Neural progenitor cell (in vitro differentiated cells): ENCODE measurements around the gene PTPRC. TPM values are rescaled to one million over a fixed set of nuclear protein-coding genes. Genes with fewer than 3 reads are reported as not detected.

Experiments used
- DNase-seq: peaks from one replicate; pipeline ENCODE4 v3.0.0-alpha.2; 2016; ENCODE audit warnings: low spot score
- H2AFZ ChIP-seq: fragments of 200-600 bp; sonication (generic); replicated peaks from 2 replicates; pipeline ENCODE4 v1.6.1; 2016; ENCODE audit warnings: antibody characterized with exemption
- H3F3A ChIP-seq: fragments of 200-600 bp; sonication (generic); 2 replicates; pipeline ENCODE4 v1.6.1; 2016; ENCODE audit warnings: antibody characterized with exemption, low read depth
- H3K27ac ChIP-seq: fragments of 200-600 bp; sonication (generic); 2 replicates; pipeline ENCODE4 v1.5.1; 2016; ENCODE audit warnings: mild to moderate bottlenecking
- H3K27me3 ChIP-seq: fragments of 200-600 bp; sonication (generic); 2 replicates; pipeline ENCODE4 v1.6.1; 2016; ENCODE audit warnings: mild to moderate bottlenecking, moderate library complexity
- H3K36me3 ChIP-seq: fragments of 200-600 bp; sonication (generic); 2 replicates; pipeline ENCODE4 v1.5.1; 2016
- H3K4me1 ChIP-seq: fragments of 200-600 bp; sonication (generic); 2 replicates; pipeline ENCODE4 v1.6.1; 2016; ENCODE audit warnings: mixed run types
- H3K4me2 ChIP-seq: fragments of 200-600 bp; sonication (generic); 2 replicates; pipeline ENCODE4 v1.6.1; 2016
- H3K4me3 ChIP-seq: fragments of 200-600 bp; sonication (generic); 2 replicates; pipeline ENCODE4 v1.5.1; 2016
- H3K79me2 ChIP-seq: fragments of 200-600 bp; sonication (generic); 2 replicates; pipeline ENCODE4 v1.6.1; 2016; ENCODE audit warnings: low read depth
- H3K9ac ChIP-seq: fragments of 200-600 bp; sonication (generic); 2 replicates; pipeline ENCODE4 v1.6.1; 2016
- H3K9me3 ChIP-seq: fragments of 200-600 bp; sonication (generic); 2 replicates; pipeline ENCODE4 v1.5.1; 2016; ENCODE audit warnings: low read depth
- H4K20me1 ChIP-seq: fragments of 200-600 bp; sonication (generic); 2 replicates; pipeline ENCODE4 v1.6.1; 2016; ENCODE audit warnings: low read depth
- H3K27ac Mint-ChIP-seq: 3 replicates; pipeline ENCODE4 v1.8.0; 2021; ENCODE audit warnings: mixed read lengths
- H3K27me3 Mint-ChIP-seq: 2 replicates; pipeline ENCODE4 v1.8.0; 2022; ENCODE audit warnings: low read depth, mild to moderate bottlenecking, inconsistent platforms, moderate library complexity, mixed read lengths; ENCODE audit not compliant: insufficient read depth
- H3K36me3 Mint-ChIP-seq: 3 replicates; pipeline ENCODE4 v1.8.0; 2021; ENCODE audit warnings: mixed read lengths
- H3K4me1 Mint-ChIP-seq: 3 replicates; pipeline ENCODE4 v1.8.0; 2021; ENCODE audit warnings: mixed read lengths
- H3K4me3 Mint-ChIP-seq: 3 replicates; pipeline ENCODE4 v1.8.0; 2021; ENCODE audit warnings: mild to moderate bottlenecking, moderate library complexity, mixed read lengths
- H3K9me3 Mint-ChIP-seq: 3 replicates; pipeline ENCODE4 v1.8.0; 2020; ENCODE audit warnings: mixed read lengths
- EZH2 ChIP-seq: fragments of 200-600 bp; sonication (generic); IDR thresholded peaks from 2 replicates; pipeline ENCODE4 v1.6.1; 2017; ENCODE audit warnings: antibody characterized with exemption, mild to moderate bottlenecking, moderate library complexity
- EZH2phosphoT487 ChIP-seq: fragments of 200-600 bp; sonication (generic); IDR thresholded peaks from 2 replicates; pipeline ENCODE4 v1.6.1; 2017; ENCODE audit warnings: antibody characterized with exemption
- total RNA-seq: library from RNA; depleted of rRNA; stranded (reverse); fragments of >200 nt; gene quantifications from 2 replicates; pipeline ENCODE4 v1.2.3, GENCODE V29; 2015; ENCODE audit warnings: low replicate concordance
- TF ChIP-seq, protein P1 (sequence below): fragments of 200-600 bp; sonication (generic); IDR thresholded peaks from 2 replicates; pipeline ENCODE4 v1.5.1; 2017; ENCODE audit warnings: antibody characterized with exemption, mild to moderate bottlenecking

PTPRC gene
- total RNA-seq, 1 donor from 2014 or later: not detected

DNA sequence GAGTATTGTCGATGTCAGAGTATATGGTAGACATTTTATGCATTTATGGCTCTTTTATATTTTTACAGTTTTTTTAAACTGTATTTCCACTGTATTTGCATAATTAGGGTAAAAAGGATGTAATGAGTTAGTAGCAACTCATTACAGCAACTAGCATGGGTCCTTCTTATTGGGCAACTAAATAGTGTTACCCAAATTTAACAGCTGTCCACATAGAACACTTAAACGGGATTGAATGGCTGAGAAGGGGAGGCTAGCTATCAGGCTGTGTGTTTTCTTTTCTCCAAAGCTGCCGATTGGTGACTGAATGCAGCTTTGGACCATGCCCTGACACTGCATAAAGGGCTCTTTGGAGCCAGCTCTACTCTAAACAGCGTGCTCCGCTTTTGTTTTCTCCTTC, 75.4 kb downstream of the PTPRC start:
- Histone ChIP-seq H2AFZ (no peak overlapping the region), H3K36me3 (no peaks in the 10 kb centered on the region), H3K79me2 (no peaks in the 10 kb centered on the region), H3K4me1 (no peaks in the 10 kb centered on the region), H3F3A (no peaks in the 10 kb centered on the region), H4K20me1 (no peaks in the 10 kb centered on the region), H3K9ac (no peak overlapping the region), H3K27me3 (no peaks in the 10 kb centered on the region), H3K4me2 (no peak overlapping the region), H3K27ac (no peak overlapping the region), H3K9me3 (no peaks in the 10 kb centered on the region), H3K4me3 (no peak overlapping the region)
- Mint-ChIP-seq H3K9me3 (no peaks in the 10 kb centered on the region), H3K36me3 (no peaks in the 10 kb centered on the region), H3K4me3 (no peak overlapping the region), H3K27me3 (peaks cover 3% of the 10 kb centered on the region), H3K27ac (no peak overlapping the region), H3K4me1 (no peaks in the 10 kb centered on the region)
- TF ChIP-seq, protein P1, sequence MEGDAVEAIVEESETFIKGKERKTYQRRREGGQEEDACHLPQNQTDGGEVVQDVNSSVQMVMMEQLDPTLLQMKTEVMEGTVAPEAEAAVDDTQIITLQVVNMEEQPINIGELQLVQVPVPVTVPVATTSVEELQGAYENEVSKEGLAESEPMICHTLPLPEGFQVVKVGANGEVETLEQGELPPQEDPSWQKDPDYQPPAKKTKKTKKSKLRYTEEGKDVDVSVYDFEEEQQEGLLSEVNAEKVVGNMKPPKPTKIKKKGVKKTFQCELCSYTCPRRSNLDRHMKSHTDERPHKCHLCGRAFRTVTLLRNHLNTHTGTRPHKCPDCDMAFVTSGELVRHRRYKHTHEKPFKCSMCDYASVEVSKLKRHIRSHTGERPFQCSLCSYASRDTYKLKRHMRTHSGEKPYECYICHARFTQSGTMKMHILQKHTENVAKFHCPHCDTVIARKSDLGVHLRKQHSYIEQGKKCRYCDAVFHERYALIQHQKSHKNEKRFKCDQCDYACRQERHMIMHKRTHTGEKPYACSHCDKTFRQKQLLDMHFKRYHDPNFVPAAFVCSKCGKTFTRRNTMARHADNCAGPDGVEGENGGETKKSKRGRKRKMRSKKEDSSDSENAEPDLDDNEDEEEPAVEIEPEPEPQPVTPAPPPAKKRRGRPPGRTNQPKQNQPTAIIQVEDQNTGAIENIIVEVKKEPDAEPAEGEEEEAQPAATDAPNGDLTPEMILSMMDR: no peak
- TF ChIP-seq EZH2: no peak
- no peak for TF ChIP-seq EZH2phosphoT487
- no peak for DNase-seq

DNA sequence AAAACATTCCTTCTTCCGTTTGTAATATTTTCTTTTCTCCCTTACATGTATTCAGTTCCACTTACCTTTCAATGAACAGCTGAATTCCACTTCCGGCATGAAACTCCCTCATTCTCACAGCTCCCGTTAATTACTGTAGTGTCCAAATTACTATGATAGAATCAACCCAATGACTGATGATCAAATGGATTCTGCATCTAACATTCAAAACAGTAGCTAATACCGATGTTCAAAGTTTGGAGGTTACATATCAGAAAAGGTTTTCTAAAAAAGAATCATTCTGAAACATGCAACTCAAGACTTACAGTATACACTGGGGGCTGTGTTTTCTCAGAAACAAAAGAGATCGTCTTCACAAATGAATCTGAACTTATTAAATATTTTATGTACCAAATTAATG, 77.2 kb downstream of the PTPRC start:
- Histone ChIP-seq H3K79me2 (no peaks in the 10 kb centered on the region), H3K4me2 (no peak overlapping the region), H3K27ac (no peak overlapping the region), H2AFZ (no peak overlapping the region), H3K36me3 (no peaks in the 10 kb centered on the region), H3F3A (no peaks in the 10 kb centered on the region), H3K4me3 (no peak overlapping the region), H3K4me1 (no peaks in the 10 kb centered on the region), H3K27me3 (no peaks in the 10 kb centered on the region), H3K9me3 (no peaks in the 10 kb centered on the region), H4K20me1 (no peaks in the 10 kb centered on the region), H3K9ac (no peak overlapping the region)
- no peak for DNase-seq
- H3K4me3 Mint-ChIP-seq: no peak overlapping the region
- TF ChIP-seq EZH2 (no peak), EZH2phosphoT487 (no peak)
- TF ChIP-seq, protein P1: no peak
- no peaks in the 10 kb centered on the region for H3K9me3 Mint-ChIP-seq
- no peak overlapping the region for H3K27ac Mint-ChIP-seq
- peaks cover 2% of the 10 kb centered on the region for H3K27me3 Mint-ChIP-seq
- no peaks in the 10 kb centered on the region for H3K36me3 Mint-ChIP-seq
- no peaks in the 10 kb centered on the region for H3K4me1 Mint-ChIP-seq

DNA sequence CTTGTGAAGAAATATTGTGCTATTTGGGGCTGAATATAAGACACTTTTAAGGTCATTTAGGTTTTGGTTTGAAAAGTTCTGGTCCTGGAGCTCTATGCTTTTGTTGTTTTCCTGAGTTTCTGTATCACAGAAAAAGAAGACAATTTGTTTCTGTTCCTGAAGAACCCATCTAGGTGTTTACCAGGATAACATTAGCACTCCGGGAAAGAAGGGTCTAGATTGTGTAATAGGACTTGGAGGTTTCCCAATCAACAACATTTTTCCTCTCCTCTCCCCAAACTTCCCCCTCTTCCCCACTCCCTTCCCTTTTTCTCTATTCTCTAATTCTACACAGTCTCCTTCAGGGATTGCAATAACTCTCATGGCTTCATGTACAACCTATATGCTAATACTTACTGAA, 78.7 kb downstream of the PTPRC start:
- Histone ChIP-seq H3F3A (no peaks in the 10 kb centered on the region), H3K4me3 (no peak overlapping the region), H3K36me3 (no peaks in the 10 kb centered on the region), H3K27ac (no peak overlapping the region), H2AFZ (no peak overlapping the region), H3K9ac (no peak overlapping the region), H3K4me1 (no peaks in the 10 kb centered on the region), H4K20me1 (no peaks in the 10 kb centered on the region), H3K79me2 (no peaks in the 10 kb centered on the region), H3K9me3 (no peaks in the 10 kb centered on the region), H3K27me3 (no peaks in the 10 kb centered on the region), H3K4me2 (no peak overlapping the region)
- no peak overlapping the region for H3K4me3 Mint-ChIP-seq
- H3K9me3 Mint-ChIP-seq: no peaks in the 10 kb centered on the region
- TF ChIP-seq EZH2phosphoT487: no peak
- TF ChIP-seq, protein P1: no peak
- TF ChIP-seq EZH2: no peak
- no peak overlapping the region for H3K27ac Mint-ChIP-seq
- no peak for DNase-seq
- H3K4me1 Mint-ChIP-seq: no peaks in the 10 kb centered on the region
- peaks cover 2% of the 10 kb centered on the region for H3K27me3 Mint-ChIP-seq
- H3K36me3 Mint-ChIP-seq: no peaks in the 10 kb centered on the region
